Measurements from ENCODE around the gene SLC8B1. TPM values are rescaled to one million over a fixed set of nuclear protein-coding genes. Genes with fewer than 3 reads are reported as not detected.

The SLC8B1 gene
- polyA plus RNA-seq, 3 donors: 21.6 to 46.0 (median 32.4) TPM

GRCh38 chr12:113318900-113319628, 15.8 kb downstream of the SLC8B1 start:
- H3K4me1 Mint-ChIP-seq: peaks cover 6% of the 10 kb centered on the region
- intact Hi-C loops (cut with micrococcal nuclease): no loop called here
- H3K9me3 Mint-ChIP-seq: peaks cover 5 to 13% (median 11%) of the 10 kb centered on the region in 7 donors
- TF ChIP-seq, protein P1, sequence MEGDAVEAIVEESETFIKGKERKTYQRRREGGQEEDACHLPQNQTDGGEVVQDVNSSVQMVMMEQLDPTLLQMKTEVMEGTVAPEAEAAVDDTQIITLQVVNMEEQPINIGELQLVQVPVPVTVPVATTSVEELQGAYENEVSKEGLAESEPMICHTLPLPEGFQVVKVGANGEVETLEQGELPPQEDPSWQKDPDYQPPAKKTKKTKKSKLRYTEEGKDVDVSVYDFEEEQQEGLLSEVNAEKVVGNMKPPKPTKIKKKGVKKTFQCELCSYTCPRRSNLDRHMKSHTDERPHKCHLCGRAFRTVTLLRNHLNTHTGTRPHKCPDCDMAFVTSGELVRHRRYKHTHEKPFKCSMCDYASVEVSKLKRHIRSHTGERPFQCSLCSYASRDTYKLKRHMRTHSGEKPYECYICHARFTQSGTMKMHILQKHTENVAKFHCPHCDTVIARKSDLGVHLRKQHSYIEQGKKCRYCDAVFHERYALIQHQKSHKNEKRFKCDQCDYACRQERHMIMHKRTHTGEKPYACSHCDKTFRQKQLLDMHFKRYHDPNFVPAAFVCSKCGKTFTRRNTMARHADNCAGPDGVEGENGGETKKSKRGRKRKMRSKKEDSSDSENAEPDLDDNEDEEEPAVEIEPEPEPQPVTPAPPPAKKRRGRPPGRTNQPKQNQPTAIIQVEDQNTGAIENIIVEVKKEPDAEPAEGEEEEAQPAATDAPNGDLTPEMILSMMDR (IDR thresholded peaks at IDR 0.05): no peak
- Histone ChIP-seq H3K79me2 (ENCODE audit: insufficient read depth, low read length) (peaks cover 17% of the 10 kb centered on the region), H3K4me3 (replicated peaks in 1 of 3; ENCODE audit: low read depth in 2 of 3, low read length in 3 of 3) (no peak overlapping the region), H3K9me3 (replicated peaks in 1 of 2; ENCODE audit: control insufficient read depth in 1 of 2, insufficient read depth in 1 of 2, low read length in 2 of 2) (peaks cover 0 to 7% of the 10 kb centered on the region in 2 donors), H3K4me1 (ENCODE audit: control insufficient read depth in 1 of 2, insufficient read depth in 2 of 2, low read length in 2 of 2) (no peaks in the 10 kb centered on the region), H3K27ac (ENCODE audit: low read depth in 1 of 2, low read length in 2 of 2) (peak overlapping the region in 1 of 2 donors; percentile 23), H4K20me1 (ENCODE audit: insufficient read depth, low read length) (peaks cover 37% of the 10 kb centered on the region), H3K36me3 (replicated peaks in 1 of 2; ENCODE audit: control insufficient read depth in 1 of 2, insufficient read depth in 2 of 2, low read length in 2 of 2) (peaks cover 72 to 78% of the 10 kb centered on the region in 2 donors), H2AFZ (ENCODE audit: insufficient read depth, low read depth, low read length, poor library complexity, severe bottlenecking) (no peak overlapping the region), H3K4me2 (replicated peaks; ENCODE audit: extremely low read depth, low read length, poor library complexity, severe bottlenecking) (no peak overlapping the region), H3K27me3 (ENCODE audit: control insufficient read depth in 2 of 2, insufficient read depth in 2 of 2, low read length in 2 of 2) (no peaks in the 10 kb centered on the region), H3K9ac (ENCODE audit: insufficient read depth, low read length, poor library complexity, severe bottlenecking) (no peak overlapping the region)
- WGBS (ENCODE audit: insufficient coverage): 97% methylated on average over 14 of the region's 15 CpGs
- H3K27me3 Mint-ChIP-seq (ENCODE audit: low read depth in 3 of 3): peaks cover 0 to 4% (median 2%) of the 10 kb centered on the region in 3 donors
- no peak for DNase-seq
- peak overlapping the region in 3 of 7 donors; percentile 70 to 85 (median 78) for H3K27ac Mint-ChIP-seq
- peaks cover 78 to 93% of the 10 kb centered on the region in 2 donors for H3K36me3 Mint-ChIP-seq
- H3K4me3 Mint-ChIP-seq: no peak overlapping the region

DNA sequence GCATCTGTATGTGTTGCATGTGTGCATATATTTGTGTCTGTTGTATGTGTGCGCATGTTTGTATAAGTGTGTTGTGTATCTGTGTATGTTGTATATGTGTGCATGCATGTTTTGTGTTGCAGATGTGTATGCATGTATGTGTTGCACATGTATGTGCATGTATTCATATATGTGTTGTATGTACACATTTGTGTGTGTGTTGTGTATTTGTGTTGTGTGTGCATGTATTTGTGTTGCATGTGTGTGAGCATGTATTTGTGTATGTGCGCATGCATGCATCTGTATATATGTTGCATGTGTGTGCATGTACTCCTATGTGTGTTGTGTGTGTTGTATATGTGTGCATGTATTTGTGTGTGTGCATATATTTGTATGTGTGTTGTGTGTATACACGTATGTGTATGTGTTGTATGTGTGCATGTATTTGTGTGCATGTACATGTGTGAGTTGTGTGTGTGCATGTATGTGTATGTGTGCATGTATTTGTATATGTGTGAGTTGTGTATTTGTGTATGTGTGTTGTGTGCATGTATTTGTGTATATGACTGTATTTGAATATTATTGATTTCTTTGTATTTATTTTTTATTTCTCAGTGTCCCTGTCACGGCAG, 16.8 kb downstream of the SLC8B1 start:
- Mint-ChIP-seq H3K9me3 (peaks cover 5 to 13% (median 6%) of the 10 kb centered on the region in 7 donors), H3K4me3 (no peak overlapping the region), H3K36me3 (peaks cover 83 to 92% of the 10 kb centered on the region in 2 donors), H3K27me3 (ENCODE audit: low read depth in 3 of 3) (peaks cover 0 to 4% (median 2%) of the 10 kb centered on the region in 3 donors), H3K4me1 (peaks cover 6% of the 10 kb centered on the region), H3K27ac (peak overlapping the region in 1 of 7 donors; percentile 78)
- WGBS (ENCODE audit: insufficient coverage): 98% methylated on average over 4 of the region's 4 CpGs
- peaks cover 79 to 82% of the 10 kb centered on the region in 2 donors for H3K36me3 ChIP-seq (replicated peaks in 1 of 2; ENCODE audit: control insufficient read depth in 1 of 2, insufficient read depth in 2 of 2, low read length in 2 of 2)
- no peak overlapping the region for H3K27ac ChIP-seq (ENCODE audit: low read depth in 1 of 2, low read length in 2 of 2)
- peaks cover 35% of the 10 kb centered on the region for H4K20me1 ChIP-seq (ENCODE audit: insufficient read depth, low read length)
- no peaks in the 10 kb centered on the region for H3K27me3 ChIP-seq (ENCODE audit: control insufficient read depth in 2 of 2, insufficient read depth in 2 of 2, low read length in 2 of 2)
- TF ChIP-seq, protein P1 (IDR thresholded peaks at IDR 0.05): no peak
- H2AFZ ChIP-seq (ENCODE audit: insufficient read depth, low read depth, low read length, poor library complexity, severe bottlenecking): no peak overlapping the region
- DNase-seq: no peak
- peaks cover 0 to 7% of the 10 kb centered on the region in 2 donors for H3K9me3 ChIP-seq (replicated peaks in 1 of 2; ENCODE audit: control insufficient read depth in 1 of 2, insufficient read depth in 1 of 2, low read length in 2 of 2)
- no peaks in the 10 kb centered on the region for H3K4me1 ChIP-seq (ENCODE audit: control insufficient read depth in 1 of 2, insufficient read depth in 2 of 2, low read length in 2 of 2)
- H3K9ac ChIP-seq (ENCODE audit: insufficient read depth, low read length, poor library complexity, severe bottlenecking): no peak overlapping the region
- intact Hi-C loops (cut with micrococcal nuclease): no loop called here
- H3K4me3 ChIP-seq (replicated peaks in 1 of 3; ENCODE audit: low read depth in 2 of 3, low read length in 3 of 3): no peak overlapping the region
- no peak overlapping the region for H3K4me2 ChIP-seq (replicated peaks; ENCODE audit: extremely low read depth, low read length, poor library complexity, severe bottlenecking)
- H3K79me2 ChIP-seq (ENCODE audit: insufficient read depth, low read length): peaks cover 9% of the 10 kb centered on the region
